NCI-H446 treated with DMSO at 0.1 percent for 48 hours (cell line): ENCODE measurements around the gene AP3B2.
"Not testable (repeated sequence)": the region's sequence is repeated elsewhere in the genome, so short reads cannot be mapped to it uniquely, and the experiment has no call there.

Source experiments
- DNase-seq: peaks from one replicate; lab custom pipeline; 2025; lab: John Stamatoyannopoulos, UW

The AP3B2 gene, protein sequence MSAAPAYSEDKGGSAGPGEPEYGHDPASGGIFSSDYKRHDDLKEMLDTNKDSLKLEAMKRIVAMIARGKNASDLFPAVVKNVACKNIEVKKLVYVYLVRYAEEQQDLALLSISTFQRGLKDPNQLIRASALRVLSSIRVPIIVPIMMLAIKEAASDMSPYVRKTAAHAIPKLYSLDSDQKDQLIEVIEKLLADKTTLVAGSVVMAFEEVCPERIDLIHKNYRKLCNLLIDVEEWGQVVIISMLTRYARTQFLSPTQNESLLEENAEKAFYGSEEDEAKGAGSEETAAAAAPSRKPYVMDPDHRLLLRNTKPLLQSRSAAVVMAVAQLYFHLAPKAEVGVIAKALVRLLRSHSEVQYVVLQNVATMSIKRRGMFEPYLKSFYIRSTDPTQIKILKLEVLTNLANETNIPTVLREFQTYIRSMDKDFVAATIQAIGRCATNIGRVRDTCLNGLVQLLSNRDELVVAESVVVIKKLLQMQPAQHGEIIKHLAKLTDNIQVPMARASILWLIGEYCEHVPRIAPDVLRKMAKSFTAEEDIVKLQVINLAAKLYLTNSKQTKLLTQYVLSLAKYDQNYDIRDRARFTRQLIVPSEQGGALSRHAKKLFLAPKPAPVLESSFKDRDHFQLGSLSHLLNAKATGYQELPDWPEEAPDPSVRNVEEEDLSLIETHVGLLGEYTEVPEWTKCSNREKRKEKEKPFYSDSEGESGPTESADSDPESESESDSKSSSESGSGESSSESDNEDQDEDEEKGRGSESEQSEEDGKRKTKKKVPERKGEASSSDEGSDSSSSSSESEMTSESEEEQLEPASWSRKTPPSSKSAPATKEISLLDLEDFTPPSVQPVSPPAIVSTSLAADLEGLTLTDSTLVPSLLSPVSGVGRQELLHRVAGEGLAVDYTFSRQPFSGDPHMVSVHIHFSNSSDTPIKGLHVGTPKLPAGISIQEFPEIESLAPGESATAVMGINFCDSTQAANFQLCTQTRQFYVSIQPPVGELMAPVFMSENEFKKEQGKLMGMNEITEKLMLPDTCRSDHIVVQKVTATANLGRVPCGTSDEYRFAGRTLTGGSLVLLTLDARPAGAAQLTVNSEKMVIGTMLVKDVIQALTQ

GRCh38 chr15:82709421-82710207, at the start of gene AP3B2:
TSS of gene AP3B2 (minus strand) at chr15:82709875. CDS start at chr15:82709706, 169 bp downstream.
- peak; percentile 51 for DNase-seq

- DNase-seq = no peak
These were observed 41.6 kb upstream of the AP3B2 start for GRCh38 chr15:82751308-82751707.

DNA sequence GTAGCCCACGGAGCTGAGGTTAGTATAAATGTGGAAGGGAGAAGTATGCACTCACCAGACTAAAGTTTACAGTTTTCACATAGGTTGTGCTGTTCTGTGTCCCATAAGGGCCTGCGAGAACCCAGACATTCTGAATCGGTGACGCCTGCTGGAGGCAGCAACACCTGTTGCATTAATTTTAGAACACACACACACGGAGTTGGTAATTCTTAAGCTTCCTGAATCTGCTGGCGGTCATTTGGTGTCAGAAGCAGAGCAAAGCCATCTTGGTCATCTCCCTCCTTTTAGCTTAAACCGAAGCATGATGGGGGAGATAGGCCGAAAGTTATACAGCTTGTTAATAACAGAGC, 41.1 kb upstream of the AP3B2 start:
- no peak for DNase-seq

GRCh38 chr15:82749951-82750830, 40.5 kb upstream of the AP3B2 start:
- peak; percentile 73 for DNase-seq

DNA sequence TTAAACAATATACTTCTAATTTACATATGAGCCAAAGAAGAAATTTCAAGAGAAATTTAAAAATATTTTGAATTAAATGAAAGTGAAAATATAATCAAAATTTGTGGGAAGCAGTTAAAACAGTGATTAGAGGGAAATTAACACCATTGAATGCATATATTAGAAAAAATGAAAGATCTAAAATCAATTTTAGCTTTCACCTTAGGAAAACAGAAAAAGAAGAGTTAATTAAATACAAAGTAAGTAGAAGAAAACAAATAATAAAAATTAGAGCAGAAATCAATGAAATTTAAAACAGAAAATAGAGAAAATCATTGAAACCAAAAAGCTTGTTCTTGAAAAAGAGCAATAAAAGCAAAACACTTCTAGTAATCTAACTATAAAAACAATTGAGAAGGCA, 38.6 kb upstream of the AP3B2 start:
- DNase-seq = no peak

- no peak for DNase-seq
These were observed 34.1 kb upstream of the AP3B2 start for GRCh38 chr15:82743810-82744209.

DNA sequence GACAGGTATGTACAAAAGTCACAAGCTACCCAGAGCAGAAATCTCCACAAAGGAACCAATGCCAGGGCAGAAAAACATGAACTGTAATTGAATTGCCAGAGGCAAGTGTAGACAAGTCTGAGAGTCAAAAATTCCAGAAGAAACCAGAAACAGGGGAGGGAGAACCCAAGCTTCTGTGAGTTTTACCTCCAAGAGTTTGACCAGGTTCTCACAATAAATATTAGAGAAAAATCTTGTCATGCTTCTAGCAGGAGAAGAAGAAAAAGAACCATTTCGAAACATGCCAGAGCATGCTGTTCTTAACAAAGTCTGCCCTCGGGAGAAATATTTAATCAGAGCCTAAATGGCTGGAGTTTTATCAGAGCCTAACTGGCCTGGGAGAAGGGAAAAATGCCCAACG, 32.5 kb upstream of the AP3B2 start:
- DNase-seq = no peak

DNA sequence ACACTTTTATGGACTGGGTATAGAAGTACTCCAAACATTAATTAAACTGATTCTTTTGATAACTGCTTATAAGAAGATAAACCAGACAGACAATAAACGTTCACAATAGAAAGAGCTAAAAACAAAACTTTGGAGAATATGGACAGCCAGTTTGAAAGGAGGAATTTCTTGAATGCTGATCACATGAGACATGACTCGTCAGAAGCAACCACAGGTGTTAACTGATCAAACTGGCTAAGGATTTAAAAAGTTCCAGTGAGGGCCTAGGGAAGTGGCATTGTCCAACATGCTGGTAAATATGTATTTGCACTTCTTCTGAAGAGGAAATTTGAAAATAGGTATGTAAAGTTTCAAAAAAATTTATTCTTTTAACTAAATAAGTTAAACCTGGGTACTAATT, 29.4 kb upstream of the AP3B2 start:
- DNase-seq = no peak

- DNase-seq = no peak
These were observed 28.3 kb upstream of the AP3B2 start for GRCh38 chr15:82737975-82738374.

- DNase-seq = no peak
These were observed 21.9 kb upstream of the AP3B2 start for GRCh38 chr15:82731527-82731926.

DNA sequence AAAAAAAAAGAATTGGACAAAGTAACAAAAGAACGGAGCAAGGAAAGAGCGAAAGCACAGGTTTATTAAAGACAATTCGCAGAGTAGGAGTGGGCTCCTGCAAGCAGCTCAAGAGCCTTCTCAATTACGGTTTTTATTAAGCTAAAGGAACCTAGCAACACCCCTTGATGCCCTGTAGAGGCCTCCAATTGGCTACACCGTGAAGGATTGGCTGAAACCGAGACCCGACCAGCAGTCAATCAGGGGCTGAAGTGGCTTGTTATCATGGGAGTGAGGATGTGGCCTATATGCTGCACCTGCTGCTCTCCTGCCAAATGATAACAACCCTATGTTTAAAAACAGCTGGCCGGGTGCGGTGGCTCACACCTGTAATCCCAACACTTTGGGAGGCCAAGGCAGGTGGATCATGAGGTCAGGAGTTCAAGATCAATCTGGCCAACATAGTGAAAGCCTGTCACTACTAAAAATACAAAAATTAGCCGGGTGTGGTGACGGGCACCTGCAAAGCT, 20.4 kb upstream of the AP3B2 start:
- DNase-seq = no peak

DNA sequence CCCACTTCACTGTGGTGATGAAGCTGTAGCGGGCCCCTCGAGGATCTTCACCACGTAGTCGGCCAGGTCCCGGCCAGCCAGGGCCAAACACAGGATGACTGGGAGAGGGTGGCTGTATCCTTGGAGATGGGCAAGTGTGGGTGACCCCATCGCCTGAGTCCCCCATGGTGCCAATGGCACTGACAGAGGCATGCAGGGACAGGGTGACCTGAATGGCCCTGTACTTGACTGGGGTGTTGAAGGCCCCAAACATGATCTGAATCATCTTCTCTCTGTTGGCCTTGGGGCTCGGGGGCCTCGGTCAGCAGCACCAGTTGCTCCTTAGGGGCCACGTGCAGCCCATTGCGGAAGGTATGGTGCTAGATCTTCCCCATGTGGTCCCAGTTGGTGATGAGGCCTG, 17.1 kb upstream of the AP3B2 start:
- DNase-seq = no peak

DNA sequence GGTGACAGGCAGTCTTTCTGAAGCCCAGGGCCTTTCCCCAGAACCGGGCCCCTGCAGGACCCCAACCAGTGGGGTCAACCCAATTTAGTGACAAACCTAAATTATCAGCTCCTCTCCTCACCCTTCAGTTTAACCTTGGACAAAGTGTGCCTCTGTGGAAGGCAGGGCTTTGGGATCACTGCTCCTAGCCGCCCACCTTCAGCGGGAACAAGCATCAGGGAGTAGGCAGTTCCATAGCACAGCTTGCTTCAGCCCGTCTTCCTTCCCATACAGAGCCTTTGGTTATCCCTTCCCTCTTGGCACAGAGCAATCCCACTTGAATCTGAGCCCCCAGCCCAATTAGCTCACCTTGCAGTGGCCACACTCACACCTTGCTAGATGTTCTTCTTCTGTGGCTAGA, 5.3 kb upstream of the AP3B2 start:
- DNase-seq = no peak

GRCh38 chr15:82714016-82714415, 4.3 kb upstream of the AP3B2 start:
- no peak for DNase-seq

DNA sequence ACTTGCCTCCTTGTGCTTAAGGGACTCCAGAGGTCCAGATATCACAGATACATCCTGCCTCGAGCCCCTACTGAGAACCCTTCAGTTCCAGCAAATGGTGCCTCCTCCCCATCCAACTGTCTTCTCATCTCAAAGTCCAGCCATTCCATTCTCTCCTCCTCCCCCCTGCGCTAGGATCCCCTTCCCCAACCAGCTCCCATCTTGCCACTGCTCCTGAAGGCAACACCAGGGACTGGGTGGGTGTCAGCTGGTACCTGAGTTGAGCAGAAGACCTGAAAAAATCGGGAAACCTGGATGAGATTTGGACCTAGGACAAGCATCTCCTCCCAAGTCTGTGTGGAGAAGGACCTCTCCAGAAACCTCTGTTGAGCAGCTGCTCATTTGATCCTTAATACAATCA, 2.4 kb upstream of the AP3B2 start:
- no peak for DNase-seq

GRCh38 chr15:82710926-82711490, 1.3 kb upstream of the AP3B2 start:
- no peak for DNase-seq

- no peak for DNase-seq
These were observed 507 bp upstream of the AP3B2 start for GRCh38 chr15:82710208-82710555.

- peak; percentile 1 for DNase-seq
These were observed 624 bp downstream of the AP3B2 start for GRCh38 chr15:82709081-82709420.

DNA sequence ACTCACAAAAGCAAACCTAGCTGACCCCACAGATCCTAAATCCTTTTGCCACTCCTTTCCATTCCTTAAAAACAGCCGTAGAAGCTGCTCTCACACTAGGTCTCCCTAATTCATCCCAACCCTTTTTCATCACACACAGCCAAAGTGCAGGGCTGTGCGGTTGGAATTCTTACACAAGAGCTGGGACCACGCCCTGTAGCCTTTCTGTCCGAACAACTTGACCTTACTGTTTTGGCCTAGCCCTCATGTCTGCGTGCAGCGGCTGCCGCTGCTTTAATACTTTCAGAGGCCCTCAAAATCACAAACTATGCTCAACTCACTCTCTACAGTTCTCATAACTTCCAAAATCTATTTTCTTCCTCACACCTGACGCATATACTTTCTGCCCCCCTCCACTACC, 3.8 kb downstream of the AP3B2 start:
- DNase-seq = not testable (repeated sequence)

GRCh38 chr15:82699726-82700125, 9.9 kb downstream of the AP3B2 start:
- no peak for DNase-seq
